Stimulated activated CD4-positive, alpha-beta T cell treated with anti-CD3 and anti-CD28 coated beads, Interleukin-15, amount 100 ng/mL, for 24 hours (primary cell): Measurements from ENCODE around the gene CCSER1.
"Not testable (repeated sequence)": the region's sequence is repeated elsewhere in the genome, so short reads cannot be mapped to it uniquely, and the experiment has no call there.

Experiments
- DNase-seq: peaks from one replicate; pipeline ENCODE4 v3.0.0-alpha.2; 2020

Gene CCSER1

DNA sequence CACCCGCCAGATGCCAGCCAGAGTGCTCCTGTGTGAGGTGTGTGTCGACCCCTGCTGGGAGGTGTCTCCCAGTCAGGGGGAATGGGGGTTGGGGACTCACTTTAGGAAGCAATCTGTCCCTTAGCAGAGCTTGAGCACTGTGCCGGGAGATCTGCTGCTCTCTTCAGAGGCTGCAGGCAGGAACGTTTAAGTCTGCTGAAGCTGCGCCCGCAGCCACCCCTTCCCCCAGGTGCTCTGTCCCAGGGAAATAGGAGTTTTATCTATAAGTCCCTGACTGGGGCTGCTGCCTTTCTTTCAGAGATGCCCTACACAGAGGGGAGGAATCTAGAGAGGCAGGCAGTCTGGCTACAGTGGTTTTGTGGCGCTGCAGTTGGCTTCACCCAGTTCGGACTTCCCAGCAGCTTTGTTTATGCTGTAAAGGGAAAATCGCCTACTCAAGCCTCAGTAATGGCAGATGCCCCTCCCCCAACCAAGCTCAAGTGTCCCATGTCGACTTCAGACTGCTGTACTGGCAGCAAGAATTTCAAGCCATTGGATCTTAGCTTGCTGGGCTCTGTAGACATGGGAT lies 80.8 kb downstream of the CCSER1 start:
- DNase-seq, result no peak

DNA sequence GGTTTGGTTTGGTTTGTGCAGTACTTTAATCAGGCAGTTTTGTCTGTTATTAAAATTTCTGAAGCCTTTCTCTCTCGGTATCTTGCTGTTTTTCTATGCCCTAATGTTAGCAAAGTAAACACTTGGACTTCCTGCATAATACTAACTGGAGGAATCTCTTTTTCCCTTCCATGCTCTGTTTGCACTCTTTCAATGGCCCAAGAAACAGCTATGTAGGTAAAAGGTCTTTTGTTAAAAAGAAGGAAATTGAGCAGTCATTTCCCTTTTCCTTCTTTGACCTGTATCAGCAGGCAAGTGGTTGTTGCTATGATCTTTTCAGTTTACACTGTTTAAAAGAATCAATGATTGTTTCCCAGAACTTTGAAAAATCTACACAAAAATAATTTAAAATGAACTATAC lies 82.7 kb downstream of the CCSER1 start:
- DNase-seq, result no peak

GRCh38 chr4:90211174-90211573 lies 84.0 kb downstream of the CCSER1 start:
- DNase-seq, result no peak

- DNase-seq, result no peak
Measured at GRCh38 chr4:90215286-90215685, 88.1 kb downstream of the CCSER1 start.

DNA sequence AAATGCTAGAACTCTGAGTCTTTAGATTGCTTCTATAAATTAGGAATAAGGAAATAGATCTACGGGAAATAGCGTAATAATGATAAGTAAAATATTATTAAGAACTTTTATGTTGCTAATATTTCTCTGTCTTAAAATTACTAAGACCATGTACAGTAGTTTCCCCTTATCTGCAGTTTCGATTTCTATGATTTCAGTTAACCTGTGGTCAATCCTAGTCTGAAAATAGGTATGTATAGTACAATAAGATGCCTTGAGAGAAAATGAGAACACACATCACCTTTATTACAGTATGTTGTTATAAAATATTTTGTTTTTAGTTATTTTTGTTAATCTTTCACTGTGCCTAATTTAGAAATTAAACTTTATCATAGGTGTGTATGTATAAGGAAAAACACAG lies 92.6 kb downstream of the CCSER1 start:
- DNase-seq, result no peak

DNA sequence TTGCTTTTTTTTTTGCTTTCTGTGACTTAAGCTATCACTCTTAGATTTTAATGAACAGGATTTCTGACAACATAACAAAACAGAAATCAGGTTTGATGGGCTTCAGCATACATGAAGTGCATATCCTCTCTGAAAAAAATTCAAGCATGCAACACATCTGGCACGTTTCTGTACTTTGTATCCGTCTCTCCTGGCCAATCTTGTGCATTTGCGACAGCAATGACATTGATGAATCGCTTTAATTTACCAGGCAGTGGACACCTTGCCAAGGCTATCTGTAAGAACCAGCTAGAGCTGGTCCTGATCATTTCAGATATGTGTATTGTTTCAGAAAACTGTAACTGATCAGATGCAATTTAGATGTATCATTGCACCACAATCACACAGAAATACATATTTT lies 93.3 kb downstream of the CCSER1 start:
- no peak for DNase-seq

- DNase-seq, result no peak
Measured at GRCh38 chr4:90226734-90227133, 99.5 kb downstream of the CCSER1 start.

DNA sequence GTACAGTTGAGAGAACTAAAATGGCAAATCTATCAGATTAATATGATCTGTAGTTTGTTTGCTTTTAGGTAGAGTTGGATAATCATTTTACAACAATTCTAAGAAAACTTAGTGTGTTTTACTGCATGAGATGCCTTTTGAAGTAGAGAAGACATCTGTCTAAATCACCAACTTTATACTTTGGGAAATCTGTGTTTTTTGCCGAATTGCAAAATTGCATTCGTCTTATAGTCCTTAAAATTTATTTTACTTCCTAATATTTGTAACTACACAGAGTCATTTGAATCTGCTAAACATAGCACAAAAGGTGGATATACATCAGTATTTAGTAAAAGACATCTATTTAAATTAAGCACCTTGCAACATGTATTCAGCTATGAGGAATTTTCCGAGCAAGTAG lies 100.0 kb downstream of the CCSER1 start:
- DNase-seq, result no peak

GRCh38 chr4:90234916-90235547 lies 107.8 kb downstream of the CCSER1 start:
- no peak for DNase-seq

DNA sequence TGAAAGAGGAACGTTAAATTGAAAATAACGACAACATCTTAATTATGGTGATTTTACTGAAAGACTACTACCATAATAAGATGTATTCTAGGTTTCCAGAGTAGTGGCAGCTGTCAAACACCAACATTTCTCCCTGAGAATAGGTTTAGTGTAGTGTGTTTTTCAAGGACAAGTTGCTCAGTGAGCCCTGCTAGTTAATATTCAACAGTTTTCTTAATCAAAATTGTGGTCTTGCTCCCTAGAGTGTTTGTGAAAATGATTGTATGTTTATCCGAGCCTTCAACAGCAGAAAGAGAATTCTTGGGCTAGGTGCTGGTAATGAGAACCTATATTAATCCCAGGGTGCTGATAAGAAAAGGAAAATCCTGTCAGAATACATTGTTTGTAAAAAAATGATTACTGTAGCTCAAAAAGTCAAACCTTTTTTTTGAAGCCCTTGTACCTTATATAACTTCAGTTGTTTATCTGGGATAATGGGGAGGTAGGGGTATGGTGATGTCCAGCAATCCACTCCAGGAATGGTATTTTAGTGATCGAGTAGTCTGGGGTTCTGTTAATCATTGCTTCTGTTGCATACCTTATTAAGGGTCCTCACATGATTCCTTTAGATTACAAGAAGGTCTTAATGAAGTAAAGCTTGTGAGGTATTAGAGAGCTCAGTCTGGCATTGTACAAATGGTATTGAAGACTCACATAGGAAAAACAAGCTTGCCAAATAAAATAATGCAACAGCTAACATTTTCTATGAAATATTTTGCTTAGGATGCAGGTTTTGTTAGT lies 110.7 kb downstream of the CCSER1 start:
- DNase-seq, result no peak

DNA sequence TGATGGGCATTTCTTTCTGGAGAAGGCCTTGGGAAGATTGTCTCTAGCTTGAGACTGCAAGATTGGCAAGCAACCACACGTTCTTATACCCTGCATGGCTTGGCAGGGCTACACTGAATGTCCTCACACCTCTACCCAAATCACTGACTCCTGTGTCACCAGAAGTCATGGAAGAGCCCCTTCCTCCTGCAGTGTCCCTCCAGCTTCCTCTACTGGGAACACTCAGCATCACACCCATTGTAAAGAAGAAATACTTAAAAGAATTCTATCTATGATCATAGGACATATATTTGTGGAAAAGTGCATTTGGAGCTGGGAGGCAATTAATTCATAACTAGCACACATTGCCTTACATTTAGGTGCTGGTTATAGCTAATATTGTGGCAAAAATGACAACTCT lies 113.1 kb downstream of the CCSER1 start:
- no peak for DNase-seq

- DNase-seq, result no peak
Measured at GRCh38 chr4:90241008-90241407, 113.8 kb downstream of the CCSER1 start.

DNA sequence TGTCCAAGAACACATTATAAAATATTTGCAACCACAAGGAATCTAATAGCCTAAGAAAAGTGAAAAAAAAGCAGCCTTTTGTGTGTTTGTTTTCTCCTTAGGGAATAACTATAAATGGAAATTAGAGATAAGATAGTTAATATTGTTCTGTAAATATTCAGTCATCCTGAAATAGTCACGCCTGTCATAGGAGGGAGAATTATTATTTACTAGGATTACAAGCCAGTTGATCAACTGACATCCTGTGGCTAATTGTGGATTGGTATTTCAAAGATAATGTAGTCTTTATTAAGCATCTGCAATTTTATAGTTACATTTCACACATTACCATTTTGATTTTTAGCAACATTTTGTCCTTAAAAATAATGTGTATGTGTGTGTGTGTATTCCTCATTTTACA lies 118.6 kb downstream of the CCSER1 start:
- DNase-seq, result no peak

DNA sequence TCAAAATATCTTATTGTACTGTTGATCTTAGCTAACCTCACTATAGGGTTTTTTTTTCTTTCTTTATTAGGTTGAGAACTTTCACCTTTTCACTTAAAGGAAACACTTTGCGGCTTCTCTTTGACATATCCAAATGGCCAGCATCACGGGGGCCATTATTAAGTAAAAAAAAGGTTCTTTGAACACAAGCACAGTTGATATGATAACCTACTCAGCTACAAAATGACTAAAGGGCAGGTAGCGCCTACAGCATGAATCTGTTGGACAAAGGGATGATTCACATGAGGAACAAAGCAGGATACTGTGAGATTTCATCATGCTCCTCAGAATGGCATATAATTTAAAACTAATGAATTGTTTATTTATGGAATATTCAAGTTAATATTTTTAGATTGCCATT lies 119.6 kb downstream of the CCSER1 start:
- no peak for DNase-seq

- no peak for DNase-seq
Measured at GRCh38 chr4:90254357-90254756, 127.2 kb downstream of the CCSER1 start.

DNA sequence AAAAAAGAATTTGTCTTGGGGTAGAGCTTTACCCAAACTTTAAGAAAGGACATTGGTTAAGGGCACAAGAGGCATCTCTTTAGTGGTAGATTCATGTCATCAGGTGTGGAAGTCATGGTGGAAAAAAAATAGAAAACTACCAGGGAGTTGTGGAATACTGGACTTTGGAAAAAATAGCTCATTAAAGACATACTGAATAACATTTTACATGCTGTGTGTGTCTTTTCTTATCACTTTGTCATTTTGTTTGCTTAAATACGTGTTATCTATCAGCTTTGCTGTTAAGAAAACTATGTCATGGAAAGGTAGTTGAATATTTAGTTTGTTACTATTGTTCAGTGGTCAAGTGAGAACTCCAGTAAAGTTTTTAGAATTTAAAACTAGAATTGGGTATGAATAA lies 147.0 kb downstream of the CCSER1 start:
- DNase-seq, result no peak

DNA sequence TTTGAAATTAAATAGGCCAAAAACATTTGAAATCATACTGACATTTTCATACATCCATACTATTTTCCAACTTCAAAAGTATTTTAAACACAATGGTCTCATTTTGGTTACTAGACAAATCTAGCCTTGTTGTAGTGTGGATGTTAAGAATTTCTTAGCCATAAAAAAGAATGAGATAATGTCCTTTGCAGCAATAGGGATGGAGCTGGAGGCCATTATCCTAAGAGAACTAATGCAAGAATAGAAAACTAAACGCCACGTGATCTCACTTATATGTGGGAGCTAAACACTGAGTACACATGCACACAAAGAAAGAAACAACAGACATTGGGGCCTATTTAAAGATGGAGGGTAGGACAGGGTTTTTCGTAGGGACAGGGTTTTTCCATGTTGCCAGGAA lies 153.8 kb downstream of the CCSER1 start:
- no peak for DNase-seq

GRCh38 chr4:90281541-90282355 lies 154.6 kb downstream of the CCSER1 start:
- no peak for DNase-seq

DNA sequence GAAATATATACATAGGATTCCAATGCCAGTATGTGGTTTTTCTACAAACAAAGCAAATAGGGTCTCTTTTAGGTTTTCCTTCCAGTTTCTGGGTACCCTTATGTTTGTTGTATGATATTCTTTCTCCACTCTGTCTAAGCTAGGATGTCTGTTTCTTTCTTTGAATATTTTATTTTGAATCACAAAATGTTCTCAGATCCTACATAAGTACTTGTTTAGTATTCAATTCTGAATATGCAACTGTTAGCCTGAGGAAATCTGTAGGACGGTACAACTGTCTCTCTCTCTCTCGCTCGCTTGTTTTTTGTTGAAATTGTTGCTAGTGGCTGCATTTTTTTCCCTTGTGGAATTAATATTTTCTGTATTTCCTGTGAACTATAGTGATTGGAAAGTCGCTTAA lies 163.2 kb downstream of the CCSER1 start:
- DNase-seq, result no peak

DNA sequence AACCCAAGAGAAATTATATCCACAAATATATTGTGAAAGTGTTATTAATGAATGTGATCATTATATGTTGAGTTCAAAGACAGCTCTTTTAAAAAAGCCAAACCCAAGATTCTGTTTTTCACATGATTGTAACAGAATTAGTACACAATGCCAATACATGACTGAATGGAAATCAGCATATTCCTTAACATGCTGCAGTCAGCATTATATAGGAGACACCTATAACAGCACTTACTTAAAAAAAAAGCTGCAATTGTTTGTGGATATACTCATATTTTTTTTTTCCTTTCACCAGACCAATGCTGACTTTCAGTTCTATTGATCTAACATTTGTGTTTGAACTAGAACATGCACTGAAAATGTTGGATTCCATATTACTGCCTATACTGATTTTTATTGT lies 165.2 kb downstream of the CCSER1 start:
- no peak for DNase-seq

GRCh38 chr4:90293320-90293719 lies 166.1 kb downstream of the CCSER1 start:
- no peak for DNase-seq

DNA sequence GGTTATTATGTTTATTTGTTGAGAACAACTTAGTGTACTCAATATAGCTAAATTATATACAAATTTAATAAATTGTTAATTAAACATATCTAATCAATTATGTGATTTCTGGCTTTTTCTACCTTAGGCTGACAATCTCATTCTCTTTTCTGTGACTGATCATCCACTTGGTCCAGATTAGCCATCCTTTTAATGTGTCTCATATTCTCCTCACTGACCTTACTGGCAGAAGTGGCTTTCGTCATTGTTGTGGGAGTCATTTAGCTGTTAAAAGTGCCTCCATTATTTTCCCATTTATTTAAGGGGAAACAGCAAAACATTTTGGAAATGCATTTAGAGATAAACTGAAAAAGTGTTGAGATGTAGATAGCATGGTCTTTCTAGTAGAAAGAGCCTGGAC lies 172.2 kb downstream of the CCSER1 start:
- DNase-seq, result no peak

DNA sequence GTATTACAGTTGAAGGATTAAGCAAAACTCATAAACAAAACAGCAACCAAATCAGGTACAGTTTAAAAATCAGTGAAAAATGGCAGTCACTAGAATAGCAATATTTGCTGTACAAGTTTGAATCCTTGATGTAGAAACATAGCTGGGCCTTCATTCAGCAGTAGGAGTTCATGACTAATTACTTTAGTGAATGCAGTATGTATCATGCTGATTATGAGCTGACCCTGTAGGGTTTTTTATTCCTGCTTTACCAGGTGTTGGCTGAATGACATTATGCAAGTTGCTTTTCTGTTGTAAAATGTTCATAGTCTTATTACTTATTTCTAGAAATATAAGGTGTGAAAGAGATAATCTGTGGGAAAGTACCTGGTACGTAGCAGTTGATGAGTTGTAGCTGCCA lies 179.6 kb downstream of the CCSER1 start:
- DNase-seq, result no peak

- not testable (repeated sequence) for DNase-seq
Measured at GRCh38 chr4:90317140-90317539, 189.9 kb downstream of the CCSER1 start.
